Right lobe of liver (tissue), 4 donors: ENCODE results near the gene ZNF644.
"Not testable (repeated sequence)": the region's sequence is repeated elsewhere in the genome, so short reads cannot be mapped to it uniquely, and the experiment has no call there.

Experiments used
- POLR2A ChIP-seq: fragments of 450-650 bp; IDR thresholded peaks from one replicate; pipeline ENCODE4 v1.6.1; 2017; ENCODE audit warnings: antibody characterized with exemption, mild to moderate bottlenecking
- TF ChIP-seq, protein P1 (sequence below), 4 donors: fragments of 200-600 bp in 3 of 4; fragments of 450-650 bp in 1 of 4; IDR thresholded peaks; one replicate each; pipeline versions ENCODE4 v1.5.1 to v1.8.0; 2016 to 2022; ENCODE audit warnings: antibody characterized with exemption in 4 of 4, mild to moderate bottlenecking in 2 of 4
- donor health status: DM: no; HTN: no; CAD: no.
- donor health status: DM: no; HTN: no; CAD: no.
- donor health status: DM: no; HTN: yes; CAD: no.

DNA sequence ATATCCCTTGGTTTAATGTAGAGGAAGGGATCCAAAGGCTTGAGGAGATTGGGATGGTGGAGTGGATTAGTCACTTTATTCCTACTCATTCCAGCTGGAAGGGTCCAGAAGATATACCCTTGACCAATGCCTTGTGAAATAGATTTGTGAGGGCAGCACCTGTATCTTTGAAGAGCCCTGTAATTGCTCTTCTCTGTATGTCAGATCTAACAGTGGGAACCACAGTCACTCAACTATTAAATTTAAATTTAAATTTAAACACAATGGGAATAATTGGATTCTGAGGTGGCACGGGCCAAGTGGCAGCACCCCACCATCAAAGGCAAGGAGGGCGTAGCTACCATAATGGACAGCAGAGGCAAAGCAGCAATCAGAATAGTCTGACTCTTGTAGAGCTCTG lies 20.5 kb upstream of the ZNF644 start:
- TF ChIP-seq, protein P1, sequence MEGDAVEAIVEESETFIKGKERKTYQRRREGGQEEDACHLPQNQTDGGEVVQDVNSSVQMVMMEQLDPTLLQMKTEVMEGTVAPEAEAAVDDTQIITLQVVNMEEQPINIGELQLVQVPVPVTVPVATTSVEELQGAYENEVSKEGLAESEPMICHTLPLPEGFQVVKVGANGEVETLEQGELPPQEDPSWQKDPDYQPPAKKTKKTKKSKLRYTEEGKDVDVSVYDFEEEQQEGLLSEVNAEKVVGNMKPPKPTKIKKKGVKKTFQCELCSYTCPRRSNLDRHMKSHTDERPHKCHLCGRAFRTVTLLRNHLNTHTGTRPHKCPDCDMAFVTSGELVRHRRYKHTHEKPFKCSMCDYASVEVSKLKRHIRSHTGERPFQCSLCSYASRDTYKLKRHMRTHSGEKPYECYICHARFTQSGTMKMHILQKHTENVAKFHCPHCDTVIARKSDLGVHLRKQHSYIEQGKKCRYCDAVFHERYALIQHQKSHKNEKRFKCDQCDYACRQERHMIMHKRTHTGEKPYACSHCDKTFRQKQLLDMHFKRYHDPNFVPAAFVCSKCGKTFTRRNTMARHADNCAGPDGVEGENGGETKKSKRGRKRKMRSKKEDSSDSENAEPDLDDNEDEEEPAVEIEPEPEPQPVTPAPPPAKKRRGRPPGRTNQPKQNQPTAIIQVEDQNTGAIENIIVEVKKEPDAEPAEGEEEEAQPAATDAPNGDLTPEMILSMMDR (IDR thresholded peaks at IDR 0.05) = not testable (repeated sequence)
- TF ChIP-seq POLR2A = not testable (repeated sequence)
